ENCODE measurements around the gene PCDHGA2. TPM values are rescaled to one million over a fixed set of nuclear protein-coding genes. Genes with fewer than 3 reads are reported as not detected.
A peak's percentile ranks its signal among the peaks of the same experiment; 100 is the strongest.
"Not testable (repeated sequence)": the region's sequence is repeated elsewhere in the genome, so short reads cannot be mapped to it uniquely, and the experiment has no call there.

PCDHGA2 gene
- total RNA-seq, 2 experiments from 2014 or later: not detected

GRCh38 chr5:141387557-141388311 is 49.2 kb downstream of the PCDHGA2 start, which contains the start of gene PCDHGB4:
Gene PCDHGB4 (plus strand): TSS chr5:141387698. CDS start chr5:141387885, 187 bp downstream.
- not testable (repeated sequence) for H3K4me1 Mint-ChIP-seq, DNase-seq, H3K27ac Mint-ChIP-seq
- peaks cover 17% of the 10 kb centered on the region for H3K36me3 Mint-ChIP-seq
- peak within 1 kb of the TSS; percentile 37 for H3K4me3 Mint-ChIP-seq
- peaks cover 47% of the 10 kb centered on the region for H3K9me3 Mint-ChIP-seq
- H3K27me3 Mint-ChIP-seq: peaks cover 85% of the 10 kb centered on the region

GRCh38 chr5:141388661-141389060 is 50.1 kb downstream of the PCDHGA2 start:
- peaks cover 21% of the 10 kb centered on the region for H3K36me3 Mint-ChIP-seq
- H3K4me3 Mint-ChIP-seq: no peak overlapping the region
- H3K9me3 Mint-ChIP-seq: peaks cover 48% of the 10 kb centered on the region
- no peak overlapping the region for H3K27ac Mint-ChIP-seq
- peaks cover 84% of the 10 kb centered on the region for H3K27me3 Mint-ChIP-seq
- no peak for DNase-seq
- H3K4me1 Mint-ChIP-seq: no peaks in the 10 kb centered on the region

GRCh38 chr5:141389153-141390042 is 50.8 kb downstream of the PCDHGA2 start:
- H3K4me1 Mint-ChIP-seq: no peaks in the 10 kb centered on the region
- peaks cover 84% of the 10 kb centered on the region for H3K27me3 Mint-ChIP-seq
- no peak overlapping the region for H3K4me3 Mint-ChIP-seq
- no peak for DNase-seq
- no peak overlapping the region for H3K27ac Mint-ChIP-seq
- peaks cover 26% of the 10 kb centered on the region for H3K36me3 Mint-ChIP-seq
- peaks cover 48% of the 10 kb centered on the region for H3K9me3 Mint-ChIP-seq

GRCh38 chr5:141392429-141393198 is 54.1 kb downstream of the PCDHGA2 start, which contains the start of gene PCDHGA8:
Gene PCDHGA8 (plus strand): TSS chr5:141392633. CDS start chr5:141392814, 181 bp downstream.
- Mint-ChIP-seq H3K36me3 (peaks cover 24% of the 10 kb centered on the region), H3K9me3 (peaks cover 35% of the 10 kb centered on the region), H3K4me1 (no peaks in the 10 kb centered on the region), H3K27me3 (peaks cover 82% of the 10 kb centered on the region), H3K27ac (no peak within 1 kb of the TSS), H3K4me3 (no peak within 1 kb of the TSS)
- DNase-seq: no peak

Other genes with a start within 250 kb of the PCDHGA2 start
- not detected for gene PCDHB2, start 244.1 kb upstream of the PCDHGA2 start, total RNA-seq
- gene PCDHB3, start 238.3 kb upstream of the PCDHGA2 start, total RNA-seq: not detected
- gene PCDHB4, start 216.9 kb upstream of the PCDHGA2 start, total RNA-seq: not detected
- not detected for gene PCDHB5, start 203.6 kb upstream of the PCDHGA2 start, total RNA-seq
- not detected for gene PCDHB6, start 188.7 kb upstream of the PCDHGA2 start, total RNA-seq
- not detected for gene PCDHB7, start 166.1 kb upstream of the PCDHGA2 start, total RNA-seq
- gene PCDHB8, start 161.0 kb upstream of the PCDHGA2 start, total RNA-seq: not detected
- gene PCDHB16, start 156.4 kb upstream of the PCDHGA2 start, total RNA-seq: not detected
- gene PCDHB9, start 151.6 kb upstream of the PCDHGA2 start, total RNA-seq: not detected
- gene PCDHB10, start 146.4 kb upstream of the PCDHGA2 start, total RNA-seq: not detected
- not detected for gene PCDHB11, start 139.1 kb upstream of the PCDHGA2 start, total RNA-seq
- not detected for gene PCDHB12, start 130.0 kb upstream of the PCDHGA2 start, total RNA-seq
- not detected for gene PCDHB13, start 124.8 kb upstream of the PCDHGA2 start, total RNA-seq
- not detected for gene PCDHB14, start 115.4 kb upstream of the PCDHGA2 start, total RNA-seq
- not detected for gene PCDHB15, start 93.4 kb upstream of the PCDHGA2 start, total RNA-seq
- under 1 TPM in 1 of 2 experiments, not detected in 1; 0.21 TPM for gene SLC25A2, start 34.7 kb upstream of the PCDHGA2 start, total RNA-seq
- gene TAF7, start 18.0 kb upstream of the PCDHGA2 start, total RNA-seq: 10 to 100 TPM; 60.4 to 60.5 TPM
- not detected for gene PCDHGA1, start 8.2 kb upstream of the PCDHGA2 start, total RNA-seq
- not detected for gene PCDHGA3, start 5.1 kb downstream of the PCDHGA2 start, total RNA-seq
- gene PCDHGB1, start 11.3 kb downstream of the PCDHGA2 start, total RNA-seq: not detected
- gene PCDHGA4, start 16.3 kb downstream of the PCDHGA2 start, total RNA-seq: under 1 TPM in 1 of 2 experiments, not detected in 1; 0.12 TPM
- under 1 TPM in 1 of 2 experiments, not detected in 1; 0.10 TPM for gene PCDHGB2, start 21.2 kb downstream of the PCDHGA2 start, total RNA-seq
- under 1 TPM in 1 of 2 experiments, not detected in 1; 0.06 TPM for gene PCDHGA5, start 25.4 kb downstream of the PCDHGA2 start, total RNA-seq
- not detected for gene PCDHGB3, start 31.5 kb downstream of the PCDHGA2 start, total RNA-seq
- under 1 TPM; 0.08 TPM for gene PCDHGA6, start 35.1 kb downstream of the PCDHGA2 start, total RNA-seq
- gene PCDHGA7, start 44.0 kb downstream of the PCDHGA2 start, total RNA-seq: not detected
- gene PCDHGB4, start 48.9 kb downstream of the PCDHGA2 start, total RNA-seq: not detected
- gene PCDHGA8, start 53.9 kb downstream of the PCDHGA2 start, total RNA-seq: not detected
- gene PCDHGB5, start 59.2 kb downstream of the PCDHGA2 start, total RNA-seq: under 1 TPM; 0.16 to 0.26 TPM
- gene PCDHGA9, start 64.0 kb downstream of the PCDHGA2 start, total RNA-seq: not detected
- not detected for gene PCDHGB6, start 69.3 kb downstream of the PCDHGA2 start, total RNA-seq
- under 1 TPM in 1 of 2 experiments, not detected in 1; 0.06 TPM for gene PCDHGA10, start 74.2 kb downstream of the PCDHGA2 start, total RNA-seq
- not detected for gene PCDHGB7, start 78.9 kb downstream of the PCDHGA2 start, total RNA-seq
- gene PCDHGA11, start 82.3 kb downstream of the PCDHGA2 start, total RNA-seq: under 1 TPM in 1 of 2 experiments, not detected in 1; 0.06 TPM
- gene PCDHGA12, start 91.7 kb downstream of the PCDHGA2 start, total RNA-seq: under 1 TPM in 1 of 2 experiments, not detected in 1; 0.08 TPM
- gene PCDHGC3, start 137.2 kb downstream of the PCDHGA2 start, total RNA-seq: under 1 TPM in 1 of 2 experiments, not detected in 1; 0.33 TPM
- not detected for gene PCDHGC4, start 146.3 kb downstream of the PCDHGA2 start, total RNA-seq
- not detected for gene PCDHGC5, start 150.3 kb downstream of the PCDHGA2 start, total RNA-seq

Measured in activated naive CD8-positive, alpha-beta T cell treated with anti-CD3 and anti-CD28 coated beads for 36 hours (primary cell).